Activated naive CD8-positive, alpha-beta T cell treated with anti-CD3 and anti-CD28 coated beads for 36 hours (primary cell): ENCODE results near the gene MXRA8. TPM values are rescaled to one million over a fixed set of nuclear protein-coding genes. Genes with fewer than 3 reads are reported as not detected.
A peak's percentile ranks its signal among the peaks of the same experiment; 100 is the strongest.

Source experiments
- DNase-seq: peaks from one replicate; pipeline ENCODE4 v3.0.0; 2021
- H3K27ac Mint-ChIP-seq: one replicate; pipeline ENCODE4 v1.8.0; 2022; ENCODE audit warnings: mild to moderate bottlenecking, moderate library complexity, mixed read lengths
- H3K27me3 Mint-ChIP-seq: one replicate; pipeline ENCODE4 v1.8.0; 2022; ENCODE audit warnings: mild to moderate bottlenecking, mixed read lengths
- H3K36me3 Mint-ChIP-seq: one replicate; pipeline ENCODE4 v1.8.0; 2021; ENCODE audit warnings: mild to moderate bottlenecking, mixed read lengths
- H3K4me1 Mint-ChIP-seq: one replicate; pipeline ENCODE4 v1.8.0; 2021; ENCODE audit warnings: mixed read lengths
- H3K4me3 Mint-ChIP-seq: one replicate; pipeline ENCODE4 v1.8.0; 2022; ENCODE audit warnings: mild to moderate bottlenecking, moderate library complexity, mixed read lengths
- H3K9me3 Mint-ChIP-seq: one replicate; pipeline ENCODE4 v1.8.0; 2022; ENCODE audit warnings: mixed read lengths
- total RNA-seq, 2 experiments: library from RNA; stranded (reverse); gene quantifications; one replicate each; pipeline ENCODE4 v1.2.3, GENCODE V29; 2021

Gene MXRA8
- total RNA-seq, 2 experiments from 2014 or later = 0.50 to 0.97 TPM

- Mint-ChIP-seq H3K4me1 (no peaks in the 10 kb centered on the region), H3K36me3 (peaks cover 11% of the 10 kb centered on the region), H3K27ac (no peak overlapping the region), H3K27me3 (no peaks in the 10 kb centered on the region), H3K9me3 (peaks cover 1% of the 10 kb centered on the region), H3K4me3 (no peak overlapping the region)
- no peak for DNase-seq
Measured at GRCh38 chr1:1341549-1342021, 16.8 kb downstream of the MXRA8 start.

- H3K4me1 Mint-ChIP-seq = no peaks in the 10 kb centered on the region
- no peak for DNase-seq
- peaks cover 1% of the 10 kb centered on the region for H3K9me3 Mint-ChIP-seq
- H3K4me3 Mint-ChIP-seq = no peak overlapping the region
- H3K27ac Mint-ChIP-seq = no peak overlapping the region
- no peaks in the 10 kb centered on the region for H3K27me3 Mint-ChIP-seq
- peaks cover 11% of the 10 kb centered on the region for H3K36me3 Mint-ChIP-seq
Measured at GRCh38 chr1:1340791-1341548, 17.4 kb downstream of the MXRA8 start.

GRCh38 chr1:1340185-1340584, 18.2 kb downstream of the MXRA8 start:
- H3K4me3 Mint-ChIP-seq = no peak overlapping the region
- no peak for DNase-seq
- no peaks in the 10 kb centered on the region for H3K4me1 Mint-ChIP-seq
- H3K27me3 Mint-ChIP-seq = no peaks in the 10 kb centered on the region
- peaks cover 1% of the 10 kb centered on the region for H3K9me3 Mint-ChIP-seq
- no peak overlapping the region for H3K27ac Mint-ChIP-seq
- peaks cover 11% of the 10 kb centered on the region for H3K36me3 Mint-ChIP-seq

GRCh38 chr1:1338278-1338677, 20.1 kb downstream of the MXRA8 start:
- H3K4me1 Mint-ChIP-seq = no peaks in the 10 kb centered on the region
- DNase-seq = no peak
- no peak overlapping the region for H3K4me3 Mint-ChIP-seq
- no peak overlapping the region for H3K27ac Mint-ChIP-seq
- H3K9me3 Mint-ChIP-seq = peaks cover 1% of the 10 kb centered on the region
- H3K27me3 Mint-ChIP-seq = no peaks in the 10 kb centered on the region
- H3K36me3 Mint-ChIP-seq = peaks cover 11% of the 10 kb centered on the region

GRCh38 chr1:1337793-1338147, 20.6 kb downstream of the MXRA8 start:
- Mint-ChIP-seq H3K9me3 (peaks cover 1% of the 10 kb centered on the region), H3K27me3 (no peaks in the 10 kb centered on the region), H3K27ac (no peak overlapping the region), H3K4me3 (no peak overlapping the region), H3K4me1 (no peaks in the 10 kb centered on the region), H3K36me3 (peaks cover 11% of the 10 kb centered on the region)
- DNase-seq = peak; percentile 48

- Mint-ChIP-seq H3K4me1 (no peaks in the 10 kb centered on the region), H3K4me3 (no peak overlapping the region), H3K27ac (no peak overlapping the region), H3K9me3 (peaks cover 1% of the 10 kb centered on the region), H3K36me3 (peaks cover 11% of the 10 kb centered on the region), H3K27me3 (no peaks in the 10 kb centered on the region)
- no peak for DNase-seq
Measured at GRCh38 chr1:1336931-1337792, 21.2 kb downstream of the MXRA8 start.

- no peaks in the 10 kb centered on the region for H3K4me1 Mint-ChIP-seq
- no peak overlapping the region for H3K27ac Mint-ChIP-seq
- no peaks in the 10 kb centered on the region for H3K27me3 Mint-ChIP-seq
- peaks cover 1% of the 10 kb centered on the region for H3K9me3 Mint-ChIP-seq
- H3K4me3 Mint-ChIP-seq = no peak overlapping the region
- DNase-seq = no peak
- peaks cover 11% of the 10 kb centered on the region for H3K36me3 Mint-ChIP-seq
Measured at GRCh38 chr1:1336446-1336845, 21.9 kb downstream of the MXRA8 start.

- H3K36me3 Mint-ChIP-seq = peaks cover 5% of the 10 kb centered on the region
- DNase-seq = no peak
- H3K4me3 Mint-ChIP-seq = no peak overlapping the region
- H3K27ac Mint-ChIP-seq = no peak overlapping the region
- H3K27me3 Mint-ChIP-seq = no peaks in the 10 kb centered on the region
- H3K9me3 Mint-ChIP-seq = no peaks in the 10 kb centered on the region
- H3K4me1 Mint-ChIP-seq = no peaks in the 10 kb centered on the region
Measured at GRCh38 chr1:1335792-1336248, 22.5 kb downstream of the MXRA8 start.

GRCh38 chr1:1335283-1335682, 23.1 kb downstream of the MXRA8 start:
- no peaks in the 10 kb centered on the region for H3K4me1 Mint-ChIP-seq
- peaks cover under 1% of the 10 kb centered on the region for H3K36me3 Mint-ChIP-seq
- DNase-seq = no peak
- no peaks in the 10 kb centered on the region for H3K27me3 Mint-ChIP-seq
- H3K9me3 Mint-ChIP-seq = no peaks in the 10 kb centered on the region
- no peak overlapping the region for H3K27ac Mint-ChIP-seq
- H3K4me3 Mint-ChIP-seq = no peak overlapping the region

GRCh38 chr1:1334835-1335234, 23.5 kb downstream of the MXRA8 start:
- Mint-ChIP-seq H3K4me3 (no peak overlapping the region), H3K9me3 (no peaks in the 10 kb centered on the region), H3K4me1 (no peaks in the 10 kb centered on the region), H3K27me3 (no peaks in the 10 kb centered on the region), H3K27ac (no peak overlapping the region), H3K36me3 (no peaks in the 10 kb centered on the region)
- no peak for DNase-seq

- no peaks in the 10 kb centered on the region for H3K27me3 Mint-ChIP-seq
- no peaks in the 10 kb centered on the region for H3K4me1 Mint-ChIP-seq
- no peaks in the 10 kb centered on the region for H3K36me3 Mint-ChIP-seq
Measured at GRCh38 chr1:1333551-1334241, 24.7 kb downstream of the MXRA8 start.

GRCh38 chr1:1332774-1333480, 25.4 kb downstream of the MXRA8 start:
- no peaks in the 10 kb centered on the region for H3K9me3 Mint-ChIP-seq
- H3K36me3 Mint-ChIP-seq = no peaks in the 10 kb centered on the region
- H3K27me3 Mint-ChIP-seq = no peaks in the 10 kb centered on the region
- H3K27ac Mint-ChIP-seq = no peak overlapping the region
- H3K4me3 Mint-ChIP-seq = no peak overlapping the region
- DNase-seq = no peak
- H3K4me1 Mint-ChIP-seq = no peaks in the 10 kb centered on the region

More at GRCh38 chr1:1333551-1334241, 24.7 kb downstream of the MXRA8 start:
- Mint-ChIP-seq H3K4me3 (no peak overlapping the region), H3K27ac (no peak overlapping the region), H3K9me3 (no peaks in the 10 kb centered on the region)
- DNase-seq = no peak

GRCh38 chr1:1332031-1332755, 26.2 kb downstream of the MXRA8 start:
- H3K27me3 Mint-ChIP-seq = no peaks in the 10 kb centered on the region
- no peaks in the 10 kb centered on the region for H3K9me3 Mint-ChIP-seq
- no peak overlapping the region for H3K27ac Mint-ChIP-seq
- no peaks in the 10 kb centered on the region for H3K36me3 Mint-ChIP-seq
- H3K4me3 Mint-ChIP-seq = no peak overlapping the region
- no peak for DNase-seq
- no peaks in the 10 kb centered on the region for H3K4me1 Mint-ChIP-seq
